Lung (tissue), 12 donors: Measurements from ENCODE around the gene C4orf50. TPM values are rescaled to one million over a fixed set of nuclear protein-coding genes. Genes with fewer than 3 reads are reported as not detected.

ENCODE experiments used
- ATAC-seq: fragments of 200-7000 bp; cut with Tn5 transposase; one replicate; pipeline ENCODE4 v1.9.1; 2020; ENCODE audit warnings: moderate number of reproducible peaks; ENCODE audit not compliant: insufficient read depth, low FRiP score
- DNase-seq, 3 donors: peaks; one replicate each; pipeline ENCODE4 v3.0.0-alpha.2; 2013 to 2017
- H3K27ac ChIP-seq, 2 donors: one replicate each; pipeline ENCODE4 v1.5.1; 2013; ENCODE audit warnings: mild to moderate bottlenecking in 2 of 2, moderate library complexity in 2 of 2, control low read depth in 1 of 2, inconsistent platforms in 1 of 2, low read depth in 1 of 2, low read length in 1 of 2
- H3K27me3 ChIP-seq, 3 donors: one replicate each; pipeline ENCODE4 v1.5.1; 2013; ENCODE audit warnings: low read length in 2 of 3; ENCODE audit not compliant: control insufficient read depth in 3 of 3, insufficient read depth in 3 of 3
- H3K36me3 ChIP-seq, 4 donors: one replicate each; pipeline ENCODE4 v1.5.1; 2013; ENCODE audit warnings: low read length in 4 of 4, mild to moderate bottlenecking in 1 of 4, moderate library complexity in 1 of 4; ENCODE audit not compliant: control insufficient read depth in 4 of 4, insufficient read depth in 4 of 4
- H3K4me1 ChIP-seq, 5 donors: one replicate each; pipeline ENCODE4 v1.5.1; 2013; ENCODE audit warnings: low read length in 5 of 5, mild to moderate bottlenecking in 2 of 5, moderate library complexity in 1 of 5; ENCODE audit not compliant: control insufficient read depth in 5 of 5, insufficient read depth in 5 of 5
- H3K4me3 ChIP-seq: one replicate; pipeline ENCODE4 v1.5.1; 2013; ENCODE audit warnings: mild to moderate bottlenecking, control low read depth, moderate library complexity
- H3K9ac ChIP-seq, 2 donors: one replicate each; pipeline ENCODE4 v1.5.1; 2013; ENCODE audit warnings: low read length in 2 of 2, control low read depth in 1 of 2; ENCODE audit not compliant: insufficient read depth in 1 of 2
- H3K9me3 ChIP-seq, 4 donors: one replicate each; pipeline ENCODE4 v1.5.1; 2013; ENCODE audit warnings: low read length in 3 of 4, mild to moderate bottlenecking in 1 of 4, moderate library complexity in 1 of 4; ENCODE audit not compliant: control insufficient read depth in 4 of 4, insufficient read depth in 3 of 4
- WGBS, 2 donors: extraction: QIAGEN DNeasy Blood & Tissue Kit; methylation state at CpG; one replicate each; pipeline ENCODE4 v1.1.7; 2013; 5-methylcytosine and 5-hydroxymethylcytosine counted together
- polyA plus RNA-seq, 2 donors: library from polyadenylated mRNA; stranded (reverse); fragments of 200-250 nt; gene quantifications; one replicate each; pipeline ENCODE4 v1.2.1, GENCODE V29; 2013
- total RNA-seq, 2 donors: library from RNA; depleted of rRNA in 1 of 2; stranded (reverse); fragments of >200 nt in 1 of 2; gene quantifications; one replicate each; pipeline ENCODE4 v1.2.1, GENCODE V29; 2014 to 2021
- TF ChIP-seq, protein P1 (sequence below): IDR thresholded peaks from 2 replicates; pipeline ENCODE4 v1.5.1; 2012; ENCODE audit warnings: mild to moderate bottlenecking; ENCODE audit errors: control extremely low read depth, extremely low read depth
- donor health status: control.
- donor health status: control.
- donor health status: Bipolar disorder and iron deficiency.
- donor health status: healthy.
- donor health status: DM: yes; HTN: yes; CAD: no.

The C4orf50 gene
- total and polyA plus RNA-seq, 4 donors: 0.02 to 0.04 (median 0.03) TPM

DNA sequence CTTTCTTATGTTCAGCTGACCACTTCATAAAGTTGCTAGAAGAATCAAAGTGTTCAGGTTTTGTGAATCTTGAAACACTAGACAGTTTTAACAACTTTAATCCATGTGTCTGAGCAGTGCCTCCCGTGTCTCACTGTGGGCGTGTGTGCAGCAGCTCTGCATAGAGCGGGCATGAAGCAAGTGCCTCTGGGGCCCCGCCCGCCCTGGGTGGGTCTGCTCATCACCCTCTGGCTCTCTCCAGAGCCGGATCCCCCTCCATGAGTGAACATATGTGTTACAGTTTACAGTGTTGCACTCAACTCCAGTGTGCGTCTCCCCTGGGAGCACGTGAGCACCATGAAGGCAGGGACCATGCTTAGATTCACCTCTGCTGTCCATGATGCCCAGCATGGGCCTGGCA lies 87.8 kb downstream of the C4orf50 start:
- Histone ChIP-seq H3K27ac (no peak overlapping the region), H3K36me3 (no peaks in the 10 kb centered on the region), H3K27me3 (peaks cover 0 to 10% (median 8%) of the 10 kb centered on the region in 3 donors), H3K4me3 (no peak overlapping the region), H3K9ac (no peak overlapping the region), H3K9me3 (peaks cover 0 to 6% (median 0%) of the 10 kb centered on the region in 4 donors), H3K4me1 (no peaks in the 10 kb centered on the region)
- 85 to 87% methylated on average over 8 of the region's 8 CpGs for WGBS, 2 donors
- no peak for DNase-seq
- no peak for ATAC-seq
- TF ChIP-seq, protein P1, sequence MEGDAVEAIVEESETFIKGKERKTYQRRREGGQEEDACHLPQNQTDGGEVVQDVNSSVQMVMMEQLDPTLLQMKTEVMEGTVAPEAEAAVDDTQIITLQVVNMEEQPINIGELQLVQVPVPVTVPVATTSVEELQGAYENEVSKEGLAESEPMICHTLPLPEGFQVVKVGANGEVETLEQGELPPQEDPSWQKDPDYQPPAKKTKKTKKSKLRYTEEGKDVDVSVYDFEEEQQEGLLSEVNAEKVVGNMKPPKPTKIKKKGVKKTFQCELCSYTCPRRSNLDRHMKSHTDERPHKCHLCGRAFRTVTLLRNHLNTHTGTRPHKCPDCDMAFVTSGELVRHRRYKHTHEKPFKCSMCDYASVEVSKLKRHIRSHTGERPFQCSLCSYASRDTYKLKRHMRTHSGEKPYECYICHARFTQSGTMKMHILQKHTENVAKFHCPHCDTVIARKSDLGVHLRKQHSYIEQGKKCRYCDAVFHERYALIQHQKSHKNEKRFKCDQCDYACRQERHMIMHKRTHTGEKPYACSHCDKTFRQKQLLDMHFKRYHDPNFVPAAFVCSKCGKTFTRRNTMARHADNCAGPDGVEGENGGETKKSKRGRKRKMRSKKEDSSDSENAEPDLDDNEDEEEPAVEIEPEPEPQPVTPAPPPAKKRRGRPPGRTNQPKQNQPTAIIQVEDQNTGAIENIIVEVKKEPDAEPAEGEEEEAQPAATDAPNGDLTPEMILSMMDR: no peak

DNA sequence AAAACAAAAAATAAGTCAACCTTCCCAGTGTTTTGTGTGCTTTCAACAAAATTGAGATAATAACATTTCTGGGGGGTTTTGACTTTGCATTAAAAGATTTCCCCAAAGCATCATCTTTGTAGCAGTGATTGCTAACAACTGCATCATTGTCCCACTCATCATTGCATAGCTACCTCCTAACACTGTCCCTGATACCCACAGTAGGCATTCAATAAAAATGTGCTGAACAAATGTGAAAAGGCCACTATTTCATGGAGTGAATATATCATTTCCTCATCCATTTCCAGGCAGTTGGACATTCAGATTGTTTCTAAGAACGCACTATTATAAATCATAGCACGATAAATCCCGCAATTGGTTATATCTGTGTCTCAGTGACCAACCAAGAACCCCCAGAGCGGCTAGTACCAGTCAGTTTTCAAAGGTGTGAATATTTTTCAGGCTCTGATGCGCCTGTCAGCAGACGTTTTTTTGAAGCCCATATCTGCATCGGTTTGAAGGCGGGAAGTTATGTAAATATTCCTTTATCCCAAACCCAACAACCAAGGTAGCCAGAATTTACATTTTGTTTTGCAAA lies 89.3 kb downstream of the C4orf50 start:
- H3K9me3 ChIP-seq: peaks cover 0 to 7% (median 0%) of the 10 kb centered on the region in 4 donors
- TF ChIP-seq, protein P1: no peak
- DNase-seq (no peak), ATAC-seq (no peak)
- no peaks in the 10 kb centered on the region for H3K4me1 ChIP-seq
- H3K36me3 ChIP-seq: no peaks in the 10 kb centered on the region
- no peak overlapping the region for H3K9ac ChIP-seq
- H3K4me3 ChIP-seq: no peak overlapping the region
- 67 to 69% methylated on average over 8 of the region's 8 CpGs for WGBS, 2 donors
- peaks cover 0 to 10% (median 8%) of the 10 kb centered on the region in 3 donors for H3K27me3 ChIP-seq
- H3K27ac ChIP-seq: no peak overlapping the region

DNA sequence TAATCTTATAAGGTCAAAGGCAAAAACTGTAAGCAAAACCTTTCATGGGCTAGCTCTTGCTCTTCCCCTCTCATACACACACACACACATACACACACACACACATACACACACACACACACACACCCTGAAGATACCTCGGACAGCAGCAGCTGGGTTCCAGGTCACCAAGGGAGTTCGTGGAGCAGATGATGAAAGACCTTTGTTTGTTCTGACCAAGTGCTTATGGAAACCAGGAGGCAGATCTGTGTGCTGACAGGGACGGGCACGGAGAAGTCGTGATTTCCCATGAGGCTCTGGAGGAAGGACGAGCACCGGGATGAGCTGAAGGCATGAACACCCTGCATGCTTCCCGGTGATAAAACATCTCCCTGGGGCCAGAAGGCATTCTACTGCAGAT lies 90.0 kb downstream of the C4orf50 start:
- H3K27ac ChIP-seq: no peak overlapping the region
- no peak for ATAC-seq
- DNase-seq: no peak
- WGBS, 2 donors: 70 to 80% methylated on average over 8 of the region's 8 CpGs
- H3K4me1 ChIP-seq: no peaks in the 10 kb centered on the region
- peaks cover 0 to 10% (median 8%) of the 10 kb centered on the region in 3 donors for H3K27me3 ChIP-seq
- H3K36me3 ChIP-seq: no peaks in the 10 kb centered on the region
- TF ChIP-seq, protein P1: no peak
- H3K4me3 ChIP-seq: no peak overlapping the region
- H3K9me3 ChIP-seq: peaks cover 0 to 4% (median 0%) of the 10 kb centered on the region in 4 donors
- no peak overlapping the region for H3K9ac ChIP-seq

DNA sequence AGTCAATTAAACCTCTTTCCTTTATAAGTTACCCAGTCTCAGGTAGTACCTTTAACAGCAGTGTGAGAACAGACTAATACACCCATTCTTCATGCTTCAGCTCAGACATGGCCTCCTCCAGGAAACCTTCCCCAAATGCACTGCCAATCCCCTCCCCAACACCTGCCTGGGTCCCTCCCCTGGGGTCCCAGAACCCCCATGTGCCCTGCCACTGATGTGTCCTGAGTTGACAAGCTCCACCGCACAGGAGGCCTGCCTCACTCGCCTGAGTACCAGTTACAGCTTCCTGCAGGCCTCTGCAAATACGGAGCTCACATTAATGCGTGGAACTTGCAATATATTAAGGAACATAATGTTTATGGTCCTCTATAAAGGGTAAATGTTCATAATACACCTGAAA lies 90.5 kb downstream of the C4orf50 start:
- no peak overlapping the region for H3K27ac ChIP-seq
- DNase-seq (no peak), ATAC-seq (no peak)
- TF ChIP-seq, protein P1: no peak
- H3K9ac ChIP-seq: no peak overlapping the region
- no peaks in the 10 kb centered on the region for H3K4me1 ChIP-seq
- 65 to 79% methylated on average over 4 of the region's 4 CpGs for WGBS, 2 donors
- no peaks in the 10 kb centered on the region for H3K36me3 ChIP-seq
- peaks cover 0 to 10% (median 8%) of the 10 kb centered on the region in 3 donors for H3K27me3 ChIP-seq
- no peak overlapping the region for H3K4me3 ChIP-seq
- peaks cover 0 to 4% (median 0%) of the 10 kb centered on the region in 4 donors for H3K9me3 ChIP-seq
